SK-N-SH (cell line): ENCODE data around the gene CEP41. TPM values are rescaled to one million over a fixed set of nuclear protein-coding genes. Genes with fewer than 3 reads are reported as not detected.

ENCODE experiments used
- CTCF ChIA-PET: fragments of 300-600, 350-600 bp; formaldehyde crosslinking; extraction: SDS; loops from one replicate; lab custom pipeline; 2021; lab: Yijun Ruan, JAX
- POLR2A ChIA-PET: fragments of 350-600 bp; sonication (Branson Sonifier 250); formaldehyde crosslinking; extraction: SDS; loops from one replicate; lab custom pipeline; 2020; ENCODE audit warnings: antibody characterized with exemption, inconsistent platforms; lab: Yijun Ruan, JAX
- DNase-seq: peaks from one replicate; pipeline ENCODE4 v3.0.0; 2012
- H2AFZ ChIP-seq: fragments of 200-600 bp; sonication (generic); 2 replicates; pipeline ENCODE4 v1.8.1; 2016; ENCODE audit warnings: antibody characterized with exemption, mild to moderate bottlenecking, low read depth
- H3F3A ChIP-seq: fragments of 200-600 bp; sonication (generic); replicated peaks from 2 replicates; pipeline ENCODE3; 2016; ENCODE audit warnings: antibody characterized with exemption, mild to moderate bottlenecking; ENCODE audit not compliant: insufficient read depth
- H3K27ac ChIP-seq, 2 experiments: fragments of 200-500 bp in 1 of 2; fragments of 200-600 bp in 1 of 2; sonication (Bioruptor generic) in 1 of 2; sonication (generic), shearing (Covaris generic) in 1 of 2; 2 replicates each; pipeline versions ENCODE4 v1.5.1 to v1.6.1; 2014 to 2016; ENCODE audit warnings: low read depth in 2 of 2, inconsistent platforms in 1 of 2, low read length in 1 of 2, mild to moderate bottlenecking in 1 of 2, mixed read lengths in 1 of 2
- H3K27me3 ChIP-seq: fragments of 200-600 bp; sonication (generic), shearing (Covaris generic); 2 replicates; pipeline ENCODE4 v1.6.1; 2016; ENCODE audit warnings: mixed run types; ENCODE audit not compliant: insufficient read depth
- H3K36me3 ChIP-seq, 2 experiments: fragments of 200-500 bp in 1 of 2; fragments of 200-600 bp in 1 of 2; sonication (Bioruptor generic) in 1 of 2; sonication (generic) in 1 of 2; replicated peaks in 1 of 2; 2 replicates each; pipeline versions ENCODE3 to v1.5.1; 2014 to 2016; ENCODE audit warnings: low read length in 1 of 2, mild to moderate bottlenecking in 1 of 2; ENCODE audit not compliant: insufficient read depth in 2 of 2, control insufficient read depth in 1 of 2
- H3K4me1 ChIP-seq, 2 experiments: fragments of 200-500 bp in 1 of 2; fragments of 200-600 bp in 1 of 2; sonication (Bioruptor generic) in 1 of 2; sonication (generic), shearing (Covaris generic) in 1 of 2; 2 replicates each; pipeline versions ENCODE4 v1.5.1 to v1.6.1; 2014 to 2016; ENCODE audit warnings: low read depth in 1 of 2, low read length in 1 of 2, mixed run types in 1 of 2; ENCODE audit not compliant: insufficient read depth in 2 of 2, control insufficient read depth in 1 of 2
- H3K4me2 ChIP-seq: fragments of 200-600 bp; sonication (generic), shearing (Covaris generic); 2 replicates; pipeline ENCODE4 v1.6.1; 2017; ENCODE audit warnings: mixed run types
- H3K4me3 ChIP-seq, 2 experiments: fragments of 200-500 bp in 1 of 2; fragments of 200-600 bp in 1 of 2; sonication (Bioruptor generic) in 1 of 2; sonication (generic), shearing (Covaris generic) in 1 of 2; 2 replicates each; pipeline versions ENCODE4 v1.5.1 to v1.8.1; 2014 to 2016; ENCODE audit warnings: low read depth in 2 of 2, inconsistent platforms in 1 of 2, low read length in 1 of 2, mild to moderate bottlenecking in 1 of 2, mixed read lengths in 1 of 2, moderate library complexity in 1 of 2
- H3K79me2 ChIP-seq: fragments of 200-600 bp; sonication (generic); 2 replicates; pipeline ENCODE4 v1.8.1; 2017; ENCODE audit warnings: mild to moderate bottlenecking; ENCODE audit not compliant: insufficient read depth
- H3K9ac ChIP-seq: fragments of 200-600 bp; sonication (generic); 2 replicates; pipeline ENCODE4 v1.6.1; 2017; ENCODE audit warnings: mixed run types
- H3K9me2 ChIP-seq: fragments of 200-600 bp; sonication (generic); 2 replicates; pipeline ENCODE4 v1.6.1; 2017; ENCODE audit warnings: mixed run types
- H3K9me3 ChIP-seq: fragments of 200-600 bp; sonication (generic); 2 replicates; pipeline ENCODE4 v1.6.1; 2017; ENCODE audit warnings: mixed run types, mild to moderate bottlenecking, moderate library complexity
- H4K20me1 ChIP-seq: fragments of 200-600 bp; sonication (generic); 2 replicates; pipeline ENCODE4 v1.6.1; 2017; ENCODE audit warnings: mild to moderate bottlenecking, mixed run types; ENCODE audit not compliant: insufficient read depth
- CHD2 ChIP-seq: fragments of 150-350 bp; IDR thresholded peaks from 2 replicates; pipeline ENCODE4 v1.6.1; 2018; ENCODE audit warnings: low read length; ENCODE audit not compliant: partially characterized antibody
- EZH2phosphoT487 ChIP-seq: fragments of 200-600 bp; sonication (generic); IDR thresholded peaks from 2 replicates; pipeline ENCODE4 v1.6.1; 2017; ENCODE audit warnings: low read depth, mixed run types, mild to moderate bottlenecking, antibody characterized with exemption, moderate library complexity, borderline replicate concordance
- FOXJ3 ChIP-seq: sonication (generic); formaldehyde crosslinking; IDR thresholded peaks from 2 replicates; pipeline ENCODE4 v1.5.1; 2020; ENCODE audit warnings: mild to moderate bottlenecking, missing genetic modification reagents
- GABPA ChIP-seq: IDR thresholded peaks from 2 replicates; pipeline ENCODE4 v1.4.0; 2012; ENCODE audit warnings: low read depth, mild to moderate bottlenecking
- IRF3 ChIP-seq: fragments of 150-350 bp; IDR thresholded peaks from 2 replicates; pipeline ENCODE4 v1.6.1; 2016; ENCODE audit warnings: mild to moderate bottlenecking, low read depth, low read length
- MEF2A ChIP-seq: IDR thresholded peaks from 2 replicates; pipeline ENCODE4 v1.4.0; 2012; ENCODE audit warnings: low read depth, borderline replicate concordance
- MXI1 ChIP-seq: IDR thresholded peaks from 2 replicates; pipeline ENCODE4 v1.6.1; 2012; ENCODE audit warnings: mild to moderate bottlenecking, low read depth, low read length, improper control_type of control experiment
- NFIC ChIP-seq: IDR thresholded peaks from 2 replicates; pipeline ENCODE4 v1.4.0; 2012; ENCODE audit warnings: borderline replicate concordance
- POLR2AphosphoS5 ChIP-seq: IDR thresholded peaks from 2 replicates; pipeline ENCODE4 v1.6.1; 2012; ENCODE audit warnings: low read depth, low read length
- RAD21 ChIP-seq: IDR thresholded peaks from 2 replicates; pipeline ENCODE4 v1.6.1; 2012; ENCODE audit warnings: mild to moderate bottlenecking, low read length
- TAF1 ChIP-seq: IDR thresholded peaks from 2 replicates; pipeline ENCODE4 v1.6.1; 2012; ENCODE audit warnings: low read depth, mild to moderate bottlenecking, low read length, moderate library complexity, borderline replicate concordance
- TCF12 ChIP-seq: IDR thresholded peaks from 2 replicates; pipeline ENCODE4 v1.4.0; 2012
- WGBS: methylation state at CpG from one replicate; pipeline ENCODE4 v1.1.6; 2017; ENCODE audit warnings: low lambda C conversion rate; 5-methylcytosine and 5-hydroxymethylcytosine counted together
- polyA plus RNA-seq, 3 experiments: library from polyadenylated mRNA; depleted of rRNA; stranded (reverse); fragments of >200 nt; gene quantifications; 2 replicates each; pipeline ENCODE4 v1.2.3, GENCODE V29; 2012
- TF ChIP-seq, protein P1 (sequence below): IDR thresholded peaks from 2 replicates; pipeline ENCODE4; 2012
- TF ChIP-seq, protein P2 (sequence below): fragments of 200-600 bp; sonication (generic); IDR thresholded peaks from 2 replicates; pipeline ENCODE4 v1.6.1; 2017; ENCODE audit warnings: antibody characterized with exemption, mild to moderate bottlenecking, moderate library complexity
- TF ChIP-seq, protein P3 (sequence below): fragments of 150-350 bp; IDR thresholded peaks from 2 replicates; pipeline ENCODE4 v1.6.1; 2017; ENCODE audit warnings: antibody characterized with exemption, low read length, low read depth, borderline replicate concordance
- TF ChIP-seq, protein P4 (sequence below): IDR thresholded peaks from 2 replicates; pipeline ENCODE4 v1.4.0; 2012; ENCODE audit warnings: low read depth, borderline replicate concordance

Gene CEP41
- polyA plus RNA-seq, 1 of the 3 experiments (the other 2 are of a cell fraction): 20.9 TPM

DNA sequence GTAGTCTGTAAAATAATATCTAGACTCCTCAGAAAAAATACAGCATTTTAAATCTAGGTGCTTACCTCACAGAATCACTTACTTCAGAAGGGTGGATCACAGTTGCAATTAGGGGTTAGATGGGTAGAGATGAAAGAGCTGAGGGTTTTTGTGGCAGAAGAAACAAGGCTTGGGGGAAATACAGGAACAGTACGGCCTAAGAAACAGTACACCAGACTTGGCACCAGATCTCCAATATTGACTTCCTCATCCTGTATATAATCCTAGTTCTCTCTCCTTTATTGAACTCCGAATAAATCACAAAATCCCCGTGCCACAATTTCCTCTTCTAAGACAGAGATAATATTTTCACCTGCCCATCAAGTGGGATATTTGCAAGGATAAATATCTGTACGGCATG is 14.3 kb downstream of the CEP41 start:
- no peak overlapping the region for H3K9ac ChIP-seq
- peaks cover 2 to 3% of the 10 kb centered on the region in 2 experiments for H3K36me3 ChIP-seq
- no peak overlapping the region for H3K4me2 ChIP-seq
- H3K9me3 ChIP-seq: no peaks in the 10 kb centered on the region
- H3K79me2 ChIP-seq: no peaks in the 10 kb centered on the region
- H2AFZ ChIP-seq: no peak overlapping the region
- H3K27ac ChIP-seq: no peak overlapping the region
- no peaks in the 10 kb centered on the region for H3K9me2 ChIP-seq
- no peaks in the 10 kb centered on the region for H4K20me1 ChIP-seq
- no peaks in the 10 kb centered on the region for H3K27me3 ChIP-seq
- TF ChIP-seq TAF1 (no peak), NFIC (no peak), TCF12 (no peak), MEF2A (no peak), IRF3 (no peak), GABPA (no peak), FOXJ3 (CRISPR knock-in tag) (no peak), EZH2phosphoT487 (no peak), MXI1 (no peak), RAD21 (no peak), POLR2AphosphoS5 (no peak), CHD2 (no peak)
- TF ChIP-seq, protein P1, sequence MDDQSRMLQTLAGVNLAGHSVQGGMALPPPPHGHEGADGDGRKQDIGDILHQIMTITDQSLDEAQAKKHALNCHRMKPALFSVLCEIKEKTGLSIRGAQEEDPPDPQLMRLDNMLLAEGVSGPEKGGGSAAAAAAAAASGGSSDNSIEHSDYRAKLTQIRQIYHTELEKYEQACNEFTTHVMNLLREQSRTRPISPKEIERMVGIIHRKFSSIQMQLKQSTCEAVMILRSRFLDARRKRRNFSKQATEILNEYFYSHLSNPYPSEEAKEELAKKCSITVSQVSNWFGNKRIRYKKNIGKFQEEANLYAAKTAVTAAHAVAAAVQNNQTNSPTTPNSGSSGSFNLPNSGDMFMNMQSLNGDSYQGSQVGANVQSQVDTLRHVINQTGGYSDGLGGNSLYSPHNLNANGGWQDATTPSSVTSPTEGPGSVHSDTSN: no peak
- TF ChIP-seq, protein P2, sequence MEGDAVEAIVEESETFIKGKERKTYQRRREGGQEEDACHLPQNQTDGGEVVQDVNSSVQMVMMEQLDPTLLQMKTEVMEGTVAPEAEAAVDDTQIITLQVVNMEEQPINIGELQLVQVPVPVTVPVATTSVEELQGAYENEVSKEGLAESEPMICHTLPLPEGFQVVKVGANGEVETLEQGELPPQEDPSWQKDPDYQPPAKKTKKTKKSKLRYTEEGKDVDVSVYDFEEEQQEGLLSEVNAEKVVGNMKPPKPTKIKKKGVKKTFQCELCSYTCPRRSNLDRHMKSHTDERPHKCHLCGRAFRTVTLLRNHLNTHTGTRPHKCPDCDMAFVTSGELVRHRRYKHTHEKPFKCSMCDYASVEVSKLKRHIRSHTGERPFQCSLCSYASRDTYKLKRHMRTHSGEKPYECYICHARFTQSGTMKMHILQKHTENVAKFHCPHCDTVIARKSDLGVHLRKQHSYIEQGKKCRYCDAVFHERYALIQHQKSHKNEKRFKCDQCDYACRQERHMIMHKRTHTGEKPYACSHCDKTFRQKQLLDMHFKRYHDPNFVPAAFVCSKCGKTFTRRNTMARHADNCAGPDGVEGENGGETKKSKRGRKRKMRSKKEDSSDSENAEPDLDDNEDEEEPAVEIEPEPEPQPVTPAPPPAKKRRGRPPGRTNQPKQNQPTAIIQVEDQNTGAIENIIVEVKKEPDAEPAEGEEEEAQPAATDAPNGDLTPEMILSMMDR: no peak
- TF ChIP-seq, protein P3, sequence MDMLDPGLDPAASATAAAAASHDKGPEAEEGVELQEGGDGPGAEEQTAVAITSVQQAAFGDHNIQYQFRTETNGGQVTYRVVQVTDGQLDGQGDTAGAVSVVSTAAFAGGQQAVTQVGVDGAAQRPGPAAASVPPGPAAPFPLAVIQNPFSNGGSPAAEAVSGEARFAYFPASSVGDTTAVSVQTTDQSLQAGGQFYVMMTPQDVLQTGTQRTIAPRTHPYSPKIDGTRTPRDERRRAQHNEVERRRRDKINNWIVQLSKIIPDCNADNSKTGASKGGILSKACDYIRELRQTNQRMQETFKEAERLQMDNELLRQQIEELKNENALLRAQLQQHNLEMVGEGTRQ: no peak
- TF ChIP-seq, protein P4, sequence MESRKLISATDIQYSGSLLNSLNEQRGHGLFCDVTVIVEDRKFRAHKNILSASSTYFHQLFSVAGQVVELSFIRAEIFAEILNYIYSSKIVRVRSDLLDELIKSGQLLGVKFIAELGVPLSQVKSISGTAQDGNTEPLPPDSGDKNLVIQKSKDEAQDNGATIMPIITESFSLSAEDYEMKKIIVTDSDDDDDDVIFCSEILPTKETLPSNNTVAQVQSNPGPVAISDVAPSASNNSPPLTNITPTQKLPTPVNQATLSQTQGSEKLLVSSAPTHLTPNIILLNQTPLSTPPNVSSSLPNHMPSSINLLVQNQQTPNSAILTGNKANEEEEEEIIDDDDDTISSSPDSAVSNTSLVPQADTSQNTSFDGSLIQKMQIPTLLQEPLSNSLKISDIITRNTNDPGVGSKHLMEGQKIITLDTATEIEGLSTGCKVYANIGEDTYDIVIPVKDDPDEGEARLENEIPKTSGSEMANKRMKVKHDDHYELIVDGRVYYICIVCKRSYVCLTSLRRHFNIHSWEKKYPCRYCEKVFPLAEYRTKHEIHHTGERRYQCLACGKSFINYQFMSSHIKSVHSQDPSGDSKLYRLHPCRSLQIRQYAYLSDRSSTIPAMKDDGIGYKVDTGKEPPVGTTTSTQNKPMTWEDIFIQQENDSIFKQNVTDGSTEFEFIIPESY: no peak
- ChIA-PET CTCF (interaction anchor here (1.3 kb wide), 1 partner anchor 11 kb away, joined by 6 read pairs; no protein-coding TSS in a partner anchor), POLR2A (no interaction called here)
- no peak overlapping the region for H3K4me3 ChIP-seq
- H3K4me1 ChIP-seq: peaks cover 12 to 18% of the 10 kb centered on the region in 2 experiments; a peak in 3 of 4 replicates
- 94% methylated on average over 4 of the region's 4 CpGs for WGBS
- DNase-seq: no peak
- peaks cover 5% of the 10 kb centered on the region for H3F3A ChIP-seq
